GM10248 (cell line): ENCODE results near the gene FBLL1.
A peak's percentile ranks its signal among the peaks of the same experiment; 100 is the strongest.
"Not testable (repeated sequence)": the region's sequence is repeated elsewhere in the genome, so short reads cannot be mapped to it uniquely, and the experiment has no call there.

ENCODE experiments used
- CTCF ChIA-PET: fragments of 300-600 bp; sonication (Branson Sonifier 250); formaldehyde crosslinking; extraction: SDS; loops from one replicate; lab custom pipeline; 2021; ENCODE audit warnings: antibody characterized with exemption; lab: Yijun Ruan, JAX
- POLR2A ChIA-PET: fragments of 350-650 bp; sonication (Branson Sonifier 250); formaldehyde crosslinking; extraction: SDS; loops from one replicate; lab custom pipeline; 2020; ENCODE audit warnings: antibody characterized with exemption; lab: Yijun Ruan, JAX
- DNase-seq: peaks from one replicate; pipeline ENCODE4 v3.0.0; 2012; ENCODE audit errors: extremely low spot score
- CTCF ChIP-seq: IDR thresholded peaks from 2 replicates; pipeline ENCODE4 v1.5.1; 2012; ENCODE audit warnings: mild to moderate bottlenecking, low read depth; ENCODE audit errors: extremely low read depth, missing control alignments, control extremely low read depth

FBLL1 gene

DNA sequence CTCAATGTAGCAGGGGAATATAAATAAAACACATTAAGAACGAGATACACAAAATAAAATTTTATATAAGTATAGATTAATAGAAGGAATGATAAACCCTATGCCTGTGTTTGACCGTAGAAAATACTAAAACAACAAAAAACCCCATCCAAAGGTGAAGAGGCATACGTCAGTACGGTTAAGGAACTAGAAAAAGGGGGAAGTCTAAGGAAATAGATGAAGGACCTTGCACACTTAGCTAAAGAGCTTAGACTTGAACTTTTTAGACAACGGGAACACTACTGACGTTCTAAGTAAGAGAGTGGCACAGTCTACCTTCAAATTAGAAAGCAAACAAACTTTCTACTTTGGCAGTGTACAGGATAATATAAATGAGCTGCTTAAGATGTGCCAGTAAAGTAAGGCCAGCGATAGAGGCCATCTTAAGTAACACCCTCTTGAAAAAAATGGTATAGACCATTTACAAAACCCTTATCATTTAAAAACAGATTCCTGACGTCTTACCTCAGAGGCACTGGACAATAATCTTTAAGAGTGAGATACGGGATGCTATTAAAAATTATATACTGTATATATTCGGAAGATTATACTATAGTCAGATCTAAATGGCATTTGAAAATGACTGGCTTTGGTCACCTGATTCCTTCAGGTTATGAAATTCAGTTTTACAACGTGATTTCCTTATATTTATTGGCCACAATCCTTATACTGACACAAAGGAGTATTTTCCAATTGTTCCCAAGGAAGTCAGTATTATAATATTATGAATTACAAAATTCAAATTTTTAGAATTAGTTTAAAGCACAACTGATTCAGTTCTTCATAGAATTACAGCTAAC is 41.6 kb downstream of the FBLL1 start:
- no peak for DNase-seq
- ChIA-PET CTCF (no interaction called here), POLR2A (no interaction called here)
- no peak for TF ChIP-seq CTCF

DNA sequence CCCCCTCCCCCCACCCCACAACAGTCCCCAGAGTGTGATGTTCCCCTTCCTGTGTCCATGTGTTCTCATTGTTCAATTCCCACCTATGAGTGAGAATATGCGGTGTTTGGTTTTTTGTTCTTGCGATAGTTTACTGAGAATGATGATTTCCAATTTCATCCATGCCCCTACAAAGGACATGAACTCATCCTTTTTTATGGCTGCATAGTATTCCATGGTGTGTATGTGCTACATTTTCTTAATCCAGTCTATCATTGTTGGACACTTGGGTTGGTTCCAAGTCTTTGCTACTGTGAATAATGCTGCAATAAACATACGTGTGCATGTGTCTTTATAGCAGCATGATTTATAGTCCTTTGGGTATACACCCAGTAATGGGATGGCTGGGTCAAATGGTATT is 44.6 kb downstream of the FBLL1 start:
- CTCF ChIA-PET, POLR2A ChIA-PET, DNase-seq: not testable (repeated sequence)

DNA sequence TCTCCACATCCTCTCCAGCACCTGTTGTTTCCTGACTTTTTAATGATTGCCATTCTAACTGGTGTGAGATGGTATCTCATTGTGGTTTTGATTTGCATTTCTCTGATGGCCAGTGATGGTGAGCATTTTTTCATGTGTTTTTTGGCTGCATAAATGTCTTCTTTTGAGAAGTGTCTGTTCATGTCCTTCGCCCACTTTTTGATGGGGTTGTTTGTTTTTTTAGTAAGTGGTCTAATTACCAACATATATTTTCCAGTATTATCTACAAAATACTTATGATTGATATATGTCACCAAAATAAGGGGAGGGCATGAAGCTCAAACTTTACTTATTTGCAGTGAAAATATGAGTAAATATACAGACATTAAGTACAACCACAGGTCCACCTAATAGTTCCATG is 45.1 kb downstream of the FBLL1 start:
- DNase-seq, POLR2A ChIA-PET: not testable (repeated sequence)
- CTCF ChIA-PET: interaction anchor here (1.8 to 2.3 kb wide), 2 partner anchors 18 to 87 kb away, joined by 4 to 8 read pairs; partner anchors contain the start of gene RARS1

DNA sequence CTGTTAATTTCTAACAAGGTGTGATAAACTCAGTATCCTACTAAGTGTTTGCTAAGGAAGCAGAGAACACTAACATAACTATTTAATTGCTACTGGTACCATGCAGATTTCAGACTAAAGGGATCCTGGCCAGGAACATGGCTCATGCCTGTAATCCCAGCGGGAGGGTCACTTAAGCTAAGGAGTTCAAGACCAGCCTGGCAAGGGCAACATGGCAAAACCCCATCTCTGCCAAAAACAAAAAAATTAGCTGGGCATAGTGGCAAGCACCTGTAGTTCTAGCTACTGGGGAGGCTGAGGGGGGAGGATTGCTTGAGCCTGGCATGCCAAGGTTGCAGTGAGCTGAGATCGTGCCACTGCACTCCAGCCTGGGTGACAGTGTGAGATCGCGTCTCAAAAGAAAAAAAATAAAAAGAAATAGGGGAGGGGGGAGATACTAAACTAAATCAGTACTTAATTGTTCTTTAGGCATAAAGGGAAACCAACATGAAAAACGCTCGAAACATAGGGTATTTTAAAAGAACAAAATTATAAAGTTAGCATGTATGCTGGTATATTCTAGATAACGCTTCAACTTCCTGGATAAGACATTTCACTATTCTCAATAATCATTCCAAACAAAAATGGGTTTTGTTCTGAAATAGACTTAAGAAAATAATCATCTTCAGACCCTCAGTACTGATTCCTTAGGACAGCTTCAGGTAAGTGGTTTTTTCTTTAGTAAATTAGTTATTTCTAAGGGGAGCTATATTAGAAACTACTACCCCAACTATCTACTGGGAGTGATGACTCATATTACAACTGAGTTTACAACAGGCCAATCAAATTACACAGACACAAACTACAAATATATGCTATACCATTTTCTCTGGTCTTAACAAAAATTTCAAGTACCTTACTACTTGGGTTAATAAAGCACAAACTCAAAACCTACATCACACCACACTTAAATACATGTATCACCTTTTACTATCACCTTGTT is 46.6 kb downstream of the FBLL1 start:
- ChIA-PET CTCF (interaction anchor here (1.3 to 2.3 kb wide), 4 partner anchors 9 to 89 kb away, joined by 3 to 8 read pairs (median 4); partner anchors contain the start of gene RARS1), POLR2A (no interaction called here)
- no peak for TF ChIP-seq CTCF
- DNase-seq: no peak

GRCh38 chr5:168578006-168578405 is 48.9 kb downstream of the FBLL1 start:
- no peak for DNase-seq
- no peak for TF ChIP-seq CTCF
- CTCF ChIA-PET: interaction anchor here (1.1 kb wide), 1 partner anchor 11 kb away, joined by 3 read pairs; no protein-coding TSS in a partner anchor
- POLR2A ChIA-PET: no interaction called here

GRCh38 chr5:168578538-168579487 is 49.7 kb downstream of the FBLL1 start, which contains the start of gene PANK3:
PANK3 (minus strand) TSS chr5:168579368; CDS start chr5:168579283, 85 bp downstream.
- ChIA-PET POLR2A (no interaction called here), CTCF (interaction anchor here (1.1 kb wide), 1 partner anchor 11 kb away, joined by 3 read pairs; no protein-coding TSS in a partner anchor)
- no peak for TF ChIP-seq CTCF
- DNase-seq: peak; percentile 89
